Activated T-cell treated with anti-CD3 and anti-CD28 coated beads for 1 hour (primary cell): ENCODE results near the gene GOLGA7B.
A peak's percentile ranks its signal among the peaks of the same experiment; 100 is the strongest.

ENCODE experiments used
- DNase-seq: peaks from one replicate; pipeline ENCODE4 v3.0.0-alpha.2; 2020; ENCODE audit warnings: low read depth

The GOLGA7B gene

DNA sequence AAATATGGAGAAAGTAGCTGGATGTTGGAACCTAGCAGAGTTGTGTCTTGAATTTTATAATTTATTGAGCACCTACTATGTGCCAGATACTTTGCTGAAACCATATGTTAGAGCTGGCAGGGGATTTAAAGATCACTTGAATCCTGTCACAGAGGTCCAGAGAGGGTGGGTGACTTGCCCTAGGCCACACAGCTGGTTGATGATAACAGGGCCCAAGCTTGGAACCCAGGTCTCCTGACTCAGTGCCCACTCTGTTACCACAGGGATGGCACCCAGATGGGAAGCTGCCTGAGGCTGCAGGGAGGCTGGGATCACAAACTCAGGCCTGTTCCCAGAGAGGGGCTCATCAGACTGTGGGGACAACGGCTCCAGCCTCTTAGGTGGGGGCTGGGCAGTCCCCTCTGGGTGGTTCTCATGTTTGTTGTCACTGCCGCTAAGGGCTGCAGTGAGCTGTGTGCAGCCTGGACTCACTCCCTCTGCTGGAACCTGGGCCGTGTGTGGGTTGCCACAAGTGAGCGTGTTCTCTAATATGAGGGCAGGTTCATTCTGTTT lies 18.6 kb downstream of the GOLGA7B start:
- DNase-seq, result no peak

- peak; percentile 71 for DNase-seq
These were observed 19.7 kb downstream of the GOLGA7B start for GRCh38 chr10:97869091-97870042.

- DNase-seq, result no peak
These were observed 21.3 kb downstream of the GOLGA7B start for GRCh38 chr10:97870990-97871389.

GRCh38 chr10:97873569-97873968 lies 23.9 kb downstream of the GOLGA7B start:
- no peak for DNase-seq

DNA sequence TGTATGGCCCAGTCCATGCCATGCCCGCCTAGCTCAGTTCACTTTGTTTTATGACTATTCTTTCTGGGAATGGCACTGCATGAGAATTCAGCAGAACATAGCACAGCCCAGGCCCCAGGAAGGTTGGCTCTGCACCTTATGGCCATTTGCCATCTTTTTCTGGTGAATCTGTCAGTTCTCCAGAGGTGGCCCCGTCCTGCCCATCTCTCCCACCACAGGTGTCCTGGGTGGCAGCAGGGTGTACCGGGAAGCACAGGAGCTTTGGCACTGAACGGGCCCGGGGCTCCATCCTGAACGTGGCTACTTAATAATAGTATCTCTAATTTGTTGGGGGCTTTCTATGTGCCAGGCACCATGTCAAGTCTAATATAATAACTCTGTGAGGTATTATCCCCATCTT lies 24.7 kb downstream of the GOLGA7B start:
- DNase-seq, result no peak

DNA sequence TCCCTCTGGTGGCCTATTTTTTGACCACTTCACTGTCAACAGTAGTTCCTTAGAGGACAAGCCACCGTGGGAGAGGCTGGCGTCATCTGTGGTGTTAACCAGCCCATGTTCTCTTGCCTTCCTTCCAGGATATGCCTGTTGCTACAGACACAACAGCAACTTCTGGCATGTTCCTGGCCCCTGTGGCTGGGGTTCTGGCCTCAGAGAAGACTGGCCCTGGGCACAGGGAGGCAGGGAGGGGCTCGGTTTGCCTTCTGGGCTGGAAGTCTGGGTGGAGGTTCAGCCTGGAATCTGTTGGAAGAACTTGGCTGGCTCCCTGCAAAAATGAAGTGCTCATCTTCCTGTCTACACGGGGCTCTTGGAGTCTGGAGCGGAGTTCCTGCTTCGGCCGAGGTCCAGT lies 25.7 kb downstream of the GOLGA7B start:
- no peak for DNase-seq

GRCh38 chr10:97876402-97876801 lies 26.8 kb downstream of the GOLGA7B start:
- no peak for DNase-seq

DNA sequence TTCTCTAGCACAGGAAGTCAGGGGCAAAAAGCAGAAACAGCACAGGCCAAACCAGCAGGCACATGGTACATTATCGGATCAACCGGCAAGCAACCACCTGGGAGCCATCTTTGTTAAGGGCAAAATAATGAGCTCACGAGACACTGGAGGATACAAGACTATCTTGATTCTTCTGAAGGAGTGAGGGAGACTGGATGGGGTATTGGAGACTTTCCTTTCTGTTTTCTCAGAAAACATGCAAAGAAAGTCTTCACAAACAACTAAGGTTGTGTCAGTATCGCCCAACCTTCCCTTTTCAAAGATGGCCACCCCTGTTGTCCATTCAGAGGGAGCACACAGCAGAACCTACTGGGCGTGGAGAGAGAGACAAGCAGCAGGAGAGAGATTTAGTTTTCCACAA lies 29.6 kb downstream of the GOLGA7B start:
- DNase-seq, result no peak

DNA sequence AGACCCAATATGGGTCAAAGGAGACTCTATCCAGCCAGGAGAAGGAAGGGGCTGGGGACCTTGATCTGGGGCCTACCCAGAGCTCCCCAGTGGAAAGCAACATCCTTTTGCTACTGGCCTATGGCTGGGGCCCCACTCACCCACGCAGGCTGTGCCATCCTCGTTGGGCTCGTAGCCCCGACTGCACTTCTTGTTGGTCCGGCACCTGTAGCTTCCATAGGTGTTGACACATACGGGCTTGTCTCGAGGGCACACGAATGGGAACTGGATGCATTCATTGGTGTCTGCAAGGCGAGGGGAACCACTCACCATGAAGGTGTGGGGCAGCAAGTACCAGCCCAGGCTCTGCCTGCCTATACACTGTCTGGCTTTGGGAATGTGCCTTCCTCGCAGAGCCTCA lies 30.5 kb downstream of the GOLGA7B start:
- no peak for DNase-seq

GRCh38 chr10:97882142-97883091 lies 32.8 kb downstream of the GOLGA7B start:
- DNase-seq, result no peak

DNA sequence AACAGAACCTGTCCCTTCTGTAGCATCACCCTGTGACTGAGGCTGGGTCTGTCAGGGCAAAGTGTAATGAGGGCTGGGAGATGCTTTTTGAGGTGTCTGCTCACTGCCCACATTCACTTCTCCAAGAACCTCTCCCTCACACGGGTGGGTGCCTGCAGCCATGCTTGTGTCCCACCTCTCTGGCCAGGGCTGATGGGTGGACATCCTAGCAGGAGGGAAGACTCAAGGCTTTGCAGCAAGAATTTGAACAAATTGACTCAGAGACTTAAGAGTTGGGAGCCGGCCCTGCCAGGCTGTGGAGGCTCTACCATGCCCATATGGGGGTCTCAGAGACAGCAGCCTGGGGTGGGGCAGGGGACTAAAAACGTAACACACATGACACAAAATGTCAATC lies 33.4 kb downstream of the GOLGA7B start:
- no peak for DNase-seq

DNA sequence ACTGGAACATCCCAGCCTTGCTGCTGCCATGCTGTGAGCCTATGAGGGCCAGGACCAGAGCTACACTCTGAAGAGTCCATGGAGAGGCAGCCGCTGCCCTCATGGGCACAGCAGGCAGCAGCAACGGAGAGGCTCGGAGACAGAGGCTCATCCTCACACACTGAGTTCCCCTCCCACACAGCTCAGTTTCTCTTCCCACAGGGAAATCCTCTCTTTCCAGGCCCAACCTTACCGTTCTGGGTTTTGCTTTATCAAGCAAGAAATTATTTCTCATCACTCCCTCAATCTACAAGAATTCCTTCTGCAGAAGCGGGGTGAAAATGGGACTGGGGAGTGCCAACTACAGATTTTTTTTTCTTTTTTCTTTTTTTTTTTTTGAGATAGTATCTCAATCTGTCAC lies 36.6 kb downstream of the GOLGA7B start:
- no peak for DNase-seq

DNA sequence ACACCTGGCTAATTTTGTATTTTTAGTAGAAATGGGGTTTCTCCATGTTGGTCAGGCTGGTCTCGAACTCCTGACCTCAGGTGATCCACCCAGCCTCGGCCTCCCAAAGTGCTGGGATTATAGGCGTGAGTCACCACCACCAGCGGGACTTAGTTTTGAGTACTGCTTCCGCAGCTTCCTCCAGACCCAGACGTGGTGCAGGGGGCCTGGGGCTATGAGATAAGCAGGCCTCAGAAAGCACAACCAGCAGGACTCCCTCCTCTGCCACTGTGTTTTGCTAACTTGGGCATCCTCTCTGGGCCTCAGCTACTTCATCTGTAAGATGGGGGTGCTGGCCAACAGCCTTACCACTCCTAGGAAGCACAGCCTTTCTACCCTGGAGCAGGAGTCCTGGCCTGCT lies 37.8 kb downstream of the GOLGA7B start:
- DNase-seq, result no peak

DNA sequence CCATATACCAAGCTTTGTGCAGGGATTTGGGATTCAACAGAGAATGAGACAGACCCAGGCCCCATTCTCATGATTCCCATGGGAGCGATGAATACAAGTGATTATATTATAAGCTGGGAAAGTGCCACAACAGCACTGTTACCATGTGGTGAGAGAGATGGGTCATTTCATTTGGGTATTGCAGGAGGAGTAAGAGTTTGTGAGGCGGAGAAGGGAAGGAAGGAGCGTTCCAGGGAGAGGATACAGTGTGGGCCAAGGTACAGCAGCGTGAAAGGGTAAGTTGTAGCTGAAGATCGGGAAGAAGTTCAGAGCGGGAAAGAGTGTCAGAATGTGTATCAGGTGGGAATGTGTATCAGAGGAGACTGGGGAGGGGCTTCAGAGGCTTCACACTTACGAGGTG lies 38.5 kb downstream of the GOLGA7B start:
- no peak for DNase-seq

GRCh38 chr10:97888641-97889262 lies 39.1 kb downstream of the GOLGA7B start:
- no peak for DNase-seq

DNA sequence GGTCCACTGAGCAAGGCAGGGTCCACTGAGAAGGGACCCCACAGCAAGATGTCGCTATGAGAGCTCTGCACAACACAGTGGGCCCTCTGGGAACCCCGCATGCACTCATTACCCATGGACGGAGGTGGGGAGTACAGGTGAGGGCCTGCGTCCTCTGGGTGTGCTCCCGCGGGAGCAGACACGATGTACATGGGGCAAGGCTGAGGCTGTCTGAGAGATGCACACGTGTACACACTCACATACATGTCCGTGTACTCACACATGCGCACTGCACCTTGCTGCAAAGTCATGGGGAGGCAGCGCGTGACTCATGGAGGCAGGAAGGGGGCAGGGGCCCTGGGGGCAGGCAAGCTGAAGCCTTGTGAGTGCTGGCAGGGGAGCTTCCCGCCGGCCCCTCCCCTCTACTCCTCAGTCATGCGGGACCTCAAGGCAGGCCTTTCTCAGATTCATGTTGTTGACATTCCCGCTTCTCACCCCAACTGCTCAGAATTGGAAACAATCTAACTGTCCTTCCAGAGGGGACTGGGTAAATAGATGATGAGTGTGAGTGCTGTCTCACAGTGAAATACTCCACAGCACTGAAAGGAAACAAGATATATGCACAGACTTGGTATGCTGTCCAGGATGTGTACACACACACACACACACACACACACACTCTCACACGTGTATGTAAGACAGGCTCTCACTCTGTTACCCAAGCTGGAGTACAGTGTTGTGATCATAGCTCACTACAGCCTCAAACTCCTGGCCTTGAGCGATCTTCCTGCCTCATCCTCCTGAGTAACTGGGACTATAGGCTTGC lies 40.0 kb downstream of the GOLGA7B start:
- DNase-seq, result no peak

DNA sequence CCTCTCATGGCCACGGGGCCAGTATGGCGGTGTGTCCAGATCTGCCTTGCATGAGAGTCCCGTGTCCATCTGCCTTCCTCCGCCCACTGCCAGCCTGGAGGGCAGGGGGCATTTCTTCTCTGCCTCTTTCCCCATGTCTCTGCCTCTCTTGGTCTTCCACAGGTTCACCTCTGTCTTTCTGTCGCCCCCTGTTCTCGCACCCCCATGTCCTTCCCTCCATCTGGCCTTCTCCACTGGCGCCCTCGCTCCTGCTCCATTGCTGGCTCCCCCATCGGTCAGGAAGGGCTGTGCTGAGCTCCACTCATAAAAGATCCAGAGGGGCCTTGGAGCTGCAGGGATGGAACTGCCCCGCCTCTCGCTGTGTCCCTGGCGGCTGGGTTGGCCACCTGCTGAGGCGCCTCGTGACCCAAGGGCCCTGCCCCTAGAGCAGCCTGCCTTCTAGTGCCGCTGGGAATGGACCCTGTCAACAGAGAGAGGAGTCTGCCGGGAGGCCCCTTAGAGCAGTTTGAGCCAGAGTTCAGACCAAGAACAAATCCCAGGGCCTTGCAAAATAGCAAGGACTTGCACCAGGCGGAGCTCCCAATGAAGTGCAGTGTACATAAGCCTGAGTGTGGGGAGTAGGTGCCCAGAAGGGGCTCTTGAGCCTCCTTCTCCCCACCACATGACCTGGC lies 42.0 kb downstream of the GOLGA7B start:
- no peak for DNase-seq

DNA sequence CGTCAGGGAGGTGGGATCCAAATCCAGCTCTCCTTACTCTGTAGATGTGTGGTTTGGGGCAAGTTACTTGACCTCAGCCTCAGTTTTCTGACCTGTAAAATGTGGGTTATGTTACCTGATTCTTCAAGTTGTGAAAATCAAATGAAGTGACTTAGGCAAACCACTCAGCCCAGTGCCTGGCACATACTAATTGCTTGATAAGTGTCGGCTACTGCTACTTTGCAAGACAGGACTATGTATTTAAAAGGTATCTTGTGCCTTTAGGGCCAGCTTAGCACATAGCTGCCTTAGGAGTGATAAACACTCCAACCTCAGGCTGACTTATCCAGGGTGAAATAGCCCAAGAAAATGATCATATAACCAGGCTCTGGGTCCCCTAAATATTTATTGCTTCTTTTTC lies 42.9 kb downstream of the GOLGA7B start:
- no peak for DNase-seq

- DNase-seq, result no peak
These were observed 43.3 kb downstream of the GOLGA7B start for GRCh38 chr10:97892939-97893338.

DNA sequence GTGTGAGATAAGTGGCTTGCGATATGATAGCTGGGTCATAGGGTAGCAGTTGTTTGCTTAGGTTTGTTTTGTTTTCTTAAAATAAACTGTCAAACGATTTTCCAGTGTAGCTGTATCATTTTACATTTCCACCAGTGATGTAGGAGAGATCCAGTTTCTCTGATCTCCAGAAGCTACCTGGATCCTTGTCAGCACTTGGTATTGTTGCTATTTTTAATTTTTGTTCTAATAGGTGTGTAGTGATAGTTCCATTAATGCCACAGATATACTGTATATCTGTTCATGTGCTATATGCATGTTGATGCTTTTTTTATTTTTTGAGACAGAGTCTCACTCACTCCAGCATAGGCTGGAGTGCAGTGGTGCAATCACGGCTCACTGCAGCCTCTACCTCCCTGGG lies 44.4 kb downstream of the GOLGA7B start:
- no peak for DNase-seq

GRCh38 chr10:97895084-97895483 lies 45.4 kb downstream of the GOLGA7B start:
- DNase-seq, result no peak
